SK-N-SH treated with all-trans-retinoic acid at 6 μM for 48 hours (cell line): ENCODE results near the gene TOMM20.
"Not testable (repeated sequence)": the region's sequence is repeated elsewhere in the genome, so short reads cannot be mapped to it uniquely, and the experiment has no call there.

ENCODE experiments used
- ATAC-seq: fragments of 200-7000 bp; cut with Tn5 transposase; 3 replicates; pipeline ENCODE4 v1.9.1; 2020; ENCODE audit warnings: mild to moderate bottlenecking, moderate library complexity
- ARNTL ChIP-seq: fragments of 450-650 bp; formaldehyde crosslinking; IDR thresholded peaks from 2 replicates; pipeline ENCODE4 v1.5.0; 2020; ENCODE audit warnings: low read depth, mild to moderate bottlenecking, moderate library complexity, borderline replicate concordance
- BACH2 ChIP-seq: fragments of 250-450 bp; sonication (Bioruptor Pico); IDR thresholded peaks from 2 replicates; pipeline ENCODE4 v1.9.0; 2021; ENCODE audit warnings: mild to moderate bottlenecking, borderline replicate concordance
- CREB5 ChIP-seq: fragments of 250-450 bp; sonication (Bioruptor Pico); IDR thresholded peaks from 2 replicates; pipeline ENCODE4 v1.5.1; 2020; ENCODE audit warnings: low read depth, mild to moderate bottlenecking, moderate library complexity
- CSDC2 ChIP-seq: fragments of 250-450 bp; sonication (Bioruptor Pico); IDR thresholded peaks from 2 replicates; pipeline ENCODE4 v1.5.0; 2020; ENCODE audit warnings: mild to moderate bottlenecking, moderate library complexity
- ESRRG ChIP-seq: fragments of 250-450 bp; sonication (Bioruptor Pico); IDR thresholded peaks from 2 replicates; pipeline ENCODE4 v1.6.1; 2021; ENCODE audit warnings: mild to moderate bottlenecking
- GLIS3 ChIP-seq: fragments of 250-450 bp; sonication (Bioruptor Pico); IDR thresholded peaks from 2 replicates; pipeline ENCODE4 v1.5.0; 2020; ENCODE audit warnings: mild to moderate bottlenecking, moderate library complexity
- ISL1 ChIP-seq: fragments of 250-450 bp; sonication (Bioruptor Pico); IDR thresholded peaks from 2 replicates; pipeline ENCODE4 v2.1.2; 2022; ENCODE audit warnings: mild to moderate bottlenecking, moderate library complexity
- OSR1 ChIP-seq: fragments of 250-450 bp; sonication (Bioruptor Pico); IDR thresholded peaks from 2 replicates; pipeline ENCODE4 v1.8.0; 2022; ENCODE audit warnings: moderate library complexity, mild to moderate bottlenecking, inconsistent platforms
- PATZ1 ChIP-seq: fragments of 250-450 bp; sonication (Bioruptor Pico); IDR thresholded peaks from 2 replicates; pipeline ENCODE4 v1.8.0; 2020; ENCODE audit warnings: mild to moderate bottlenecking, moderate library complexity, borderline replicate concordance
- PPARA ChIP-seq: fragments of 250-450 bp; sonication (Bioruptor Pico); IDR thresholded peaks from 2 replicates; pipeline ENCODE4 v1.5.0; 2020; ENCODE audit warnings: mild to moderate bottlenecking, borderline replicate concordance
- SNAI2 ChIP-seq: fragments of 250-450 bp; sonication (Bioruptor Pico); IDR thresholded peaks from 2 replicates; pipeline ENCODE4 v1.5.0; 2020; ENCODE audit warnings: mild to moderate bottlenecking, moderate library complexity
- TCF4 ChIP-seq: fragments of 250-450 bp; sonication (Bioruptor Pico); IDR thresholded peaks from 2 replicates; pipeline ENCODE4 v1.8.0; 2021; ENCODE audit warnings: mild to moderate bottlenecking, moderate library complexity, borderline replicate concordance
- TOX ChIP-seq: fragments of 250-450 bp; sonication (Bioruptor Pico); IDR thresholded peaks from 2 replicates; pipeline ENCODE4 v1.8.0; 2021; ENCODE audit warnings: mild to moderate bottlenecking, moderate library complexity, borderline replicate concordance
- ZFP3 ChIP-seq: fragments of 250-450 bp; sonication (Bioruptor Pico); IDR thresholded peaks from 2 replicates; pipeline ENCODE4 v1.5.0; 2020; ENCODE audit warnings: mild to moderate bottlenecking, moderate library complexity
- ZNF565 ChIP-seq: fragments of 450-650 bp; formaldehyde crosslinking; conservative IDR thresholded peaks from 2 replicates; pipeline ENCODE4 v1.5.0; 2020; ENCODE audit warnings: low read depth, mild to moderate bottlenecking, moderate library complexity
- ZNF70 ChIP-seq: fragments of 450-650 bp; formaldehyde crosslinking; IDR thresholded peaks from 2 replicates; pipeline ENCODE4 v1.5.0; 2020; ENCODE audit warnings: mild to moderate bottlenecking, moderate library complexity
- TF ChIP-seq, protein P1 (sequence below): fragments of 250-450 bp; sonication (Bioruptor Pico); IDR thresholded peaks from 2 replicates; pipeline ENCODE4 v1.5.1; 2021; ENCODE audit warnings: mild to moderate bottlenecking, moderate library complexity

The TOMM20 gene

GRCh38 chr1:235100194-235100772 is 28.4 kb downstream of the TOMM20 start:
- no peak for ATAC-seq

GRCh38 chr1:235098991-235099390 is 29.6 kb downstream of the TOMM20 start:
- ATAC-seq: no peak
- TF ChIP-seq GLIS3 (CRISPR knock-in tag): no peak
- TF ChIP-seq, protein P1, sequence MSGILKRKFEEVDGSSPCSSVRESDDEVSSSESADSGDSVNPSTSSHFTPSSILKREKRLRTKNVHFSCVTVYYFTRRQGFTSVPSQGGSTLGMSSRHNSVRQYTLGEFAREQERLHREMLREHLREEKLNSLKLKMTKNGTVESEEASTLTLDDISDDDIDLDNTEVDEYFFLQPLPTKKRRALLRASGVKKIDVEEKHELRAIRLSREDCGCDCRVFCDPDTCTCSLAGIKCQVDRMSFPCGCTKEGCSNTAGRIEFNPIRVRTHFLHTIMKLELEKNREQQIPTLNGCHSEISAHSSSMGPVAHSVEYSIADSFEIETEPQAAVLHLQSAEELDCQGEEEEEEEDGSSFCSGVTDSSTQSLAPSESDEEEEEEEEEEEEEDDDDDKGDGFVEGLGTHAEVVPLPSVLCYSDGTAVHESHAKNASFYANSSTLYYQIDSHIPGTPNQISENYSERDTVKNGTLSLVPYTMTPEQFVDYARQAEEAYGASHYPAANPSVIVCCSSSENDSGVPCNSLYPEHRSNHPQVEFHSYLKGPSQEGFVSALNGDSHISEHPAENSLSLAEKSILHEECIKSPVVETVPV: no peak
- TF ChIP-seq PPARA: no peak

More at GRCh38 chr1:235100194-235100772, 28.4 kb downstream of the TOMM20 start:
- no peak for TF ChIP-seq OSR1 (CRISPR knock-in tag)
- no peak for TF ChIP-seq ZNF70 (CRISPR knock-in tag)
- TF ChIP-seq, protein P1: no peak
- no peak for TF ChIP-seq TCF4
- no peak for TF ChIP-seq ISL1 (CRISPR knock-in tag)
- no peak for TF ChIP-seq BACH2 (CRISPR knock-in tag)
- TF ChIP-seq PATZ1 (CRISPR knock-in tag): no peak
- no peak for TF ChIP-seq TOX

DNA sequence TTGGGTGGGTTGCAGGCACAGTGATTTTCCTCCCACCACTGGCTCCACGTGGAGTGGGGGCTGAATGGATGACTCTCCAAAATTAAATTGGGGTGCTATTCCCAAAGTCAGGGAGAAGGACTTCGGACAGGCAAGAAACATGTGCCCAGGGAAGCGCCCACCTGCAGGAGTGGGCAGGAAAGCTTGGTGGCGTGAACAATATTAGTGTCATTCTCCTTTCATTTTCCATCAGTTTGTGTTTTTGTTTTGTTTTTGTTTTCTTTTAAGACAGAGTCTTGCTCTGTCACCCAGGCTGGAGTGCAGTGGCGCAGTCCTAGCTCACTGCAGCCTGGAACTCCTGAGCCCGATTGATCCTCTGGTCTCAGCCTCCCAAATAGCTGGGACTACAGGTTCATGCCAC is 30.1 kb downstream of the TOMM20 start:
- TF ChIP-seq CREB5 (CRISPR knock-in tag): no peak
- TF ChIP-seq TCF4: no peak
- TF ChIP-seq ARNTL (CRISPR knock-in tag): no peak
- TF ChIP-seq BACH2 (CRISPR knock-in tag): no peak
- TF ChIP-seq ZNF70 (CRISPR knock-in tag): no peak
- no peak for TF ChIP-seq ZFP3 (CRISPR knock-in tag)
- TF ChIP-seq, protein P1: no peak
- TF ChIP-seq PATZ1 (CRISPR knock-in tag): no peak
- no peak for TF ChIP-seq ISL1 (CRISPR knock-in tag)
- no peak for TF ChIP-seq GLIS3 (CRISPR knock-in tag)
- TF ChIP-seq CSDC2 (CRISPR knock-in tag): no peak
- TF ChIP-seq TOX: no peak
- no peak for TF ChIP-seq ZNF565 (CRISPR knock-in tag)
- TF ChIP-seq SNAI2 (CRISPR knock-in tag): no peak
- no peak for TF ChIP-seq ESRRG (CRISPR knock-in tag)

GRCh38 chr1:235097501-235097900 is 31.1 kb downstream of the TOMM20 start:
- ATAC-seq: not testable (repeated sequence)

More for the DNA sequence above, 30.1 kb downstream of the TOMM20 start:
- ATAC-seq: no peak
